H1 (cell line): Measurements from ENCODE around the gene NNMT.

Experiments
- EGR1 ChIP-seq: IDR thresholded peaks from 2 replicates; pipeline ENCODE4 v1.6.1; 2011; ENCODE audit warnings: low read depth, low read length, borderline replicate concordance
- GABPA ChIP-seq: IDR thresholded peaks from 2 replicates; pipeline ENCODE4 v1.6.1; 2011; ENCODE audit warnings: mild to moderate bottlenecking, low read length, moderate library complexity, borderline replicate concordance; ENCODE audit not compliant: insufficient read depth

- TF ChIP-seq EGR1 (no peak), GABPA (no peak)
Observed at GRCh38 chr11:114276077-114276476, 20.1 kb upstream of the NNMT start.
